A549 (cell line): ENCODE measurements around the gene TNFRSF19.

Experiments
- CTCF ChIP-seq: fragments of >200 bp; sonication (Bioruptor Twin); formaldehyde crosslinking; IDR thresholded peaks from 3 replicates; pipeline ENCODE4 v1.5.1; 2016
- HDAC2 ChIP-seq: fragments of 200-600 bp; sonication (generic); IDR thresholded peaks from 2 replicates; pipeline ENCODE4 v1.6.1; 2016
- KDM1A ChIP-seq: fragments of 200-600 bp; sonication (generic); IDR thresholded peaks from 2 replicates; pipeline ENCODE4 v1.6.1; 2016; ENCODE audit warnings: low read depth, mild to moderate bottlenecking
- KDM5A ChIP-seq: fragments of 200-600 bp; sonication (generic); IDR thresholded peaks from 2 replicates; pipeline ENCODE4 v1.6.1; 2016; ENCODE audit warnings: antibody characterized with exemption, mild to moderate bottlenecking
- MAX ChIP-seq: IDR thresholded peaks from 2 replicates; pipeline ENCODE4 v1.6.1; 2012
- NR3C1 ChIP-seq: fragments of >200 bp; sonication (Bioruptor Twin); formaldehyde crosslinking; IDR thresholded peaks from 3 replicates; pipeline ENCODE4 v1.6.1; 2017
- POLR2AphosphoS2 ChIP-seq: conservative IDR thresholded peaks from 2 replicates; pipeline ENCODE4 v1.6.1; 2012; ENCODE audit warnings: low read length, improper control_type of control experiment, inconsistent platforms
- REST ChIP-seq: fragments of 200-600 bp; sonication (generic); IDR thresholded peaks from 2 replicates; pipeline ENCODE4 v1.6.1; 2016; ENCODE audit warnings: antibody characterized with exemption, mild to moderate bottlenecking, moderate library complexity
- RFX5 ChIP-seq: fragments of 450-650 bp; IDR thresholded peaks from 2 replicates; pipeline ENCODE4 v1.7.1; 2014; ENCODE audit warnings: antibody characterized with exemption, mild to moderate bottlenecking, moderate library complexity
- SMC3 ChIP-seq: fragments of >200 bp; sonication (Bioruptor Twin); formaldehyde crosslinking; IDR thresholded peaks from 3 replicates; pipeline ENCODE4 v1.6.1; 2018; ENCODE audit warnings: inconsistent platforms
- SREBF2 ChIP-seq: fragments of 450-650 bp; IDR thresholded peaks from 2 replicates; pipeline ENCODE4 v1.6.1; 2014; ENCODE audit warnings: mild to moderate bottlenecking, moderate library complexity
- TP53 ChIP-seq: fragments of 250-450 bp; sonication (Bioruptor Pico); IDR thresholded peaks from 2 replicates; pipeline ENCODE4 v1.5.0; 2021; ENCODE audit warnings: mild to moderate bottlenecking, moderate library complexity

GRCh38 chr13:23666582-23666981 is 96.4 kb downstream of the TNFRSF19 start:
- TF ChIP-seq CTCF (no peak), SREBF2 (no peak), HDAC2 (no peak), MAX (no peak), RFX5 (no peak), REST (no peak), POLR2AphosphoS2 (no peak), SMC3 (no peak), TP53 (CRISPR knock-in tag) (no peak), KDM5A (no peak), KDM1A (no peak), NR3C1 (no peak)
